HEK293 (cell line): ENCODE measurements around the gene CBLL1.

Experiments used
- CTCF ChIP-seq: fragments of 450-650 bp; formaldehyde crosslinking; IDR thresholded peaks from 2 replicates; pipeline ENCODE4 v1.5.1; 2016; ENCODE audit warnings: missing biosample characterization, missing genetic modification characterization
- INSM2 ChIP-seq: fragments of 450-650 bp; formaldehyde crosslinking; IDR thresholded peaks from 2 replicates; pipeline ENCODE4 v1.5.1; 2016; ENCODE audit warnings: missing biosample characterization, missing genetic modification characterization
- MEIS1 ChIP-seq: sonication (generic); formaldehyde crosslinking; IDR thresholded peaks from 2 replicates; pipeline ENCODE4 v1.8.1; 2022; ENCODE audit warnings: missing genetic modification reagents, mild to moderate bottlenecking, borderline replicate concordance
- REST ChIP-seq: fragments of 450-650 bp; formaldehyde crosslinking; IDR thresholded peaks from 2 replicates; pipeline ENCODE4 v1.5.1; 2016; ENCODE audit warnings: missing biosample characterization, missing genetic modification characterization
- YY1 ChIP-seq: fragments of 450-650 bp; formaldehyde crosslinking; IDR thresholded peaks from 2 replicates; pipeline ENCODE4 v1.5.1; 2018; ENCODE audit warnings: missing biosample characterization, missing genetic modification characterization
- ZBTB17 ChIP-seq: fragments of 450-650 bp; formaldehyde crosslinking; IDR thresholded peaks from 2 replicates; pipeline ENCODE4 v1.5.1; 2016; ENCODE audit warnings: missing biosample characterization, missing genetic modification characterization
- ZNF146 ChIP-seq: fragments of 450-650 bp; formaldehyde crosslinking; IDR thresholded peaks from 2 replicates; pipeline ENCODE4 v1.5.1; 2016; ENCODE audit warnings: missing biosample characterization, missing genetic modification characterization
- ZNF148 ChIP-seq: fragments of 450-650 bp; formaldehyde crosslinking; IDR thresholded peaks from 2 replicates; pipeline ENCODE4 v1.5.0; 2017; ENCODE audit warnings: missing biosample characterization, missing genetic modification characterization, borderline replicate concordance
- ZNF639 ChIP-seq: fragments of 450-650 bp; formaldehyde crosslinking; IDR thresholded peaks from 2 replicates; pipeline ENCODE4 v1.5.1; 2016; ENCODE audit warnings: missing biosample characterization, missing genetic modification characterization
- ZNF768 ChIP-seq: fragments of 450-650 bp; formaldehyde crosslinking; IDR thresholded peaks from 2 replicates; pipeline ENCODE4 v1.5.1; 2018; ENCODE audit warnings: missing biosample characterization, mild to moderate bottlenecking, missing genetic modification characterization

GRCh38 chr7:107778283-107778682, 34.3 kb downstream of the CBLL1 start:
- TF ChIP-seq CTCF (tag by site-specific recombination) = no peak
- TF ChIP-seq MEIS1 (CRISPR knock-in tag) = no peak
- TF ChIP-seq REST = no peak
- no peak for TF ChIP-seq ZNF146 (tag by site-specific recombination)
- TF ChIP-seq ZBTB17 = no peak
- TF ChIP-seq ZNF148 (tag by site-specific recombination) = no peak
- no peak for TF ChIP-seq INSM2 (tag by site-specific recombination)
- no peak for TF ChIP-seq ZNF639
- no peak for TF ChIP-seq YY1
- TF ChIP-seq ZNF768 = no peak
